Bronchial epithelial cell (primary cell): ENCODE results near the gene DLX5. TPM values are rescaled to one million over a fixed set of nuclear protein-coding genes. Genes with fewer than 3 reads are reported as not detected.
A peak's percentile ranks its signal among the peaks of the same experiment; 100 is the strongest.

Experiments
- DNase-seq: peaks from one replicate; pipeline ENCODE4 v3.0.0-alpha.2; 2010; ENCODE audit warnings: low read depth
- FAIRE-seq: peaks from 2 replicates; lab custom pipeline; 2011; peaks lifted over from hg19 to GRCh38; lab: Jason Lieb, UNC
- H3K27me3 ChIP-seq: 2 replicates; pipeline ENCODE4 v1.5.1; 2011; ENCODE audit warnings: low read length; ENCODE audit not compliant: control insufficient read depth, insufficient read depth
- H3K36me3 ChIP-seq: 2 replicates; pipeline ENCODE4 v1.5.1; 2011; ENCODE audit warnings: low read length; ENCODE audit not compliant: control insufficient read depth, insufficient read depth
- H3K4me3 ChIP-seq: 2 replicates; pipeline ENCODE4 v1.5.1; 2011; ENCODE audit warnings: mild to moderate bottlenecking, low read depth, low read length, control low read depth
- CTCF ChIP-seq: IDR thresholded peaks from 2 replicates; pipeline ENCODE4 v1.5.1; 2011; ENCODE audit warnings: mild to moderate bottlenecking, moderate library complexity, low read length, control low read depth, inconsistent platforms; ENCODE audit not compliant: insufficient read depth, severe bottlenecking
- total RNA-seq: library from RNA; depleted of rRNA; stranded (reverse); fragments of >200 nt; gene quantifications from 2 replicates; pipeline ENCODE4 v1.2.1, GENCODE V29; 2014

Gene DLX5
- total RNA-seq, 1 donor from 2014 or later, result not detected

- peaks cover 37% of the 10 kb centered on the region for H3K27me3 ChIP-seq
- H3K36me3 ChIP-seq, result no peaks in the 10 kb centered on the region
- H3K4me3 ChIP-seq, result peak overlapping the region; percentile 6
- peak; percentile 95 for FAIRE-seq
- TF ChIP-seq CTCF, result peak; percentile 96
- peak; percentile 70 for DNase-seq
Observed at GRCh38 chr7:97027427-97028234, 3.0 kb upstream of the DLX5 start.

- no peak for TF ChIP-seq CTCF
- peaks cover 44% of the 10 kb centered on the region for H3K27me3 ChIP-seq
- no peaks in the 10 kb centered on the region for H3K36me3 ChIP-seq
- peak overlapping the region; percentile 6 for H3K4me3 ChIP-seq
- FAIRE-seq, result no peak
- DNase-seq, result no peak
Observed at GRCh38 chr7:97026715-97027426, 2.2 kb upstream of the DLX5 start.

DNA sequence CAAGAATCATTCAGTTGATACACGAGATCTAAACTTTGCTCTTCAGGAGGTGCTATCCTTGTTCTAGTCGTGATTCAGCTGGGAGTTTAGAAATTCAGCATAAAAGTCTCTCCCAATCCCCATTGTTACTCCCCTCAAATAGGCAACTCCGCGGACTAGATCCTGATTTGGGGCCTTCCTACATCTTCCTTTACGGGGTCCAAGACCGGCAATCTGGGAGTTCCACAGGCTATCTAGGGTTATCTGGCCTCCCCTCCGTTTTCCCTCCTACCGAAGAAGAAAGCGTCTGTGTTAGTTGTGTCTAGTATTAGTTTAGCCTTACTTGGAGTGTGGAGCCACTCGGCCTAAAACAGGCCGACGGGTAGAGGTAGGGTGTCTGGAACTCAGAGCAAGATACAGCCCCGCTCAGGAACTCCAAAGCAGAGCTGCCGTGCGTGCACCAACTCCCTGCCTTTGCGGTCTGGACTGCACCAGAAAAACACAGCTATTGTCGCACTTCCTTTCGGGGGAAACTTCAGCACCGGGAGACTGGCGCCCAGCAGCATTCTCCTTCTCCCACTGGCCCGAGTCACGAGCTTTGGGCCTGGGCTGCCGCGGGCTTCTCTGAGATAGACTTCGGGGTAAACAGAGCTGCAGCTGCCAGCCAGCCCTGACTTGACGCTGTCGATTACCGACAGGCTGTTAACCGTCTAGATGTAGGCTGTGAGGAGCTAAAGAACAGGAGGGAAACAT is 1.5 kb upstream of the DLX5 start:
- FAIRE-seq (no peak), DNase-seq (no peak)
- no peak for TF ChIP-seq CTCF
- Histone ChIP-seq H3K27me3 (peaks cover 50% of the 10 kb centered on the region), H3K36me3 (no peaks in the 10 kb centered on the region), H3K4me3 (no peak overlapping the region)

DNA sequence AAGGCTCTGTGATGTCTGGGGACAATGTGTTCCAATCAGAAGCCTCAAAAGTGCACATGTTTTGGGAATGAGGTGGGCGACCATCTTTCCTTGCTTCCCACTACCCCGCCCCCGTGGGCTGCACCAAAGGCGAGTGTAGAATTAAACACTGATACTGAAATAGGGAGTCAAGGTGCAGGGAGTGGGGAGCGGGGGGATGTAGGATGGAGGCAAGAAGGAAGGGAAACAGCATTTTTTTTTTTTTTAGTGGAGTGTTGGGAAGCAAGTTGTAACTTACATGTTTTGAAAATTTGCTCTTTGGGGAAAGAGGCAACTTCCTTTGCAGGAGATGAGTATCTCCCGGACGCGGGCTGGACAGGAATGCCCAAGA is 484 bp upstream of the DLX5 start:
- peaks cover 58% of the 10 kb centered on the region for H3K27me3 ChIP-seq
- H3K36me3 ChIP-seq, result no peaks in the 10 kb centered on the region
- FAIRE-seq (no peak), DNase-seq (no peak)
- no peak for TF ChIP-seq CTCF
- no peak overlapping the region for H3K4me3 ChIP-seq

DNA sequence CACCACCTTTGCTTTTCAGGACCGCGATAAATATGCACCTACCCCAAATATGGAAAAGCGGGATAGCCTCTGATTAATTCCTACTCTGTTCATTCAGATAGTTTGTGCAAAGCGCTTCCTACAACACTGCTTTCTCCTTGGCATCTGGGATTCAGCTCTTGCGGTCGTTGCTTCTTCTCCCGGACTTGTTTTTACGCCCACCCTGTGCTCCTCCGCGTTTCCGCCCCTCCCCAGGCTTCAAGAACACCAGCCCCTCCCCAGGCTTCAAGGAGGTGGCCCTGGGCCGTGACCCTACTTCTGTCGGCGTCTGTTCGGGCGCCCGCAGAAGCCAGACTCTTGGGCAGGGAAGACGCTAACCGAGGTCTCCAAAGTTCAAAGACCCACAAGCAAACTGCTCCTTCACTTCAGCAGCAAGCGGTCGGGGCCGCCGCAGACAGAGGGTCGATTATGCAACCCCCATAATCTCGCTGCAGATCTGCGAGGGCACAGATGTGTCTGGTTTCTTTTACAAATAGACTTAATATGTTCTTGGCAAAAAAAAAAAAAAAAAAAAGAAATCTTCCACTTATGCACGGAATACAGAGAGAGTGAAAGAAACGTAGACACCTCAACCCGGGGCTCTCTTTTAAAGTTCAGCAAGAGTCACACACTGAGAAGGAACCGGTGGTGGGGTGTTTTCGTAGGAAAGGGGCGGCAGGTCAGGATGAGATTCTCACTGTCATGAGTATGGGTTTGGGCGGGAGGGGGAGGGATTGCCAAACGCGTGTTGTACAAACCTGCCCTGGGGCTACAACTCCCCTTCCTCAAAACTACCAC is 1.9 kb downstream of the DLX5 start:
- no peak for TF ChIP-seq CTCF
- Histone ChIP-seq H3K27me3 (peaks cover 77% of the 10 kb centered on the region), H3K36me3 (no peaks in the 10 kb centered on the region), H3K4me3 (no peak overlapping the region)
- FAIRE-seq (no peak), DNase-seq (no peak)
